Stimulated activated CD4-positive, alpha-beta T cell treated with anti-CD3 and anti-CD28 coated beads, Interleukin-12 subunit alpha, Interleukin-12 subunit beta, amount 100 ng/mL, for 24 hours (primary cell): Measurements from ENCODE around the gene ATP8B4.
"Not testable (repeated sequence)": the region's sequence is repeated elsewhere in the genome, so short reads cannot be mapped to it uniquely, and the experiment has no call there.

Experiments used
- DNase-seq, 2 experiments: peaks; one replicate each; pipeline ENCODE4 v3.0.0-alpha.2; 2020; ENCODE audit warnings: low read depth in 2 of 2

Gene ATP8B4

GRCh38 chr15:50119063-50120040 is at the start of gene ATP8B4:
TSS of gene ATP8B4 (minus strand) at chr15:50119233. CDS start at chr15:50106966, 12,267 bp downstream.
- DNase-seq = no peak

- DNase-seq = no peak
Observed at GRCh38 chr15:50168379-50168778, 49.3 kb upstream of the ATP8B4 start.

- no peak for DNase-seq
Observed at GRCh38 chr15:50167110-50167509, 48.1 kb upstream of the ATP8B4 start.

- no peak for DNase-seq
Observed at GRCh38 chr15:50166216-50166615, 47.2 kb upstream of the ATP8B4 start.

GRCh38 chr15:50164458-50164857 is 45.4 kb upstream of the ATP8B4 start:
- DNase-seq = no peak

- DNase-seq = no peak
Observed at GRCh38 chr15:50163719-50164410, 44.8 kb upstream of the ATP8B4 start.

GRCh38 chr15:50162969-50163718 is 44.1 kb upstream of the ATP8B4 start:
- DNase-seq = no peak

GRCh38 chr15:50158236-50158635 is 39.2 kb upstream of the ATP8B4 start:
- DNase-seq = not testable (repeated sequence)

GRCh38 chr15:50151476-50151875 is 32.4 kb upstream of the ATP8B4 start:
- no peak for DNase-seq

- DNase-seq = no peak
Observed at GRCh38 chr15:50150851-50151250, 31.8 kb upstream of the ATP8B4 start.

- DNase-seq = no peak
Observed at GRCh38 chr15:50150349-50150748, 31.3 kb upstream of the ATP8B4 start.

- DNase-seq = no peak
Observed at GRCh38 chr15:50149090-50149489, 30.1 kb upstream of the ATP8B4 start.

- DNase-seq = no peak
Observed at GRCh38 chr15:50148362-50148963, 29.4 kb upstream of the ATP8B4 start.

- DNase-seq = no peak
Observed at GRCh38 chr15:50146632-50147031, 27.6 kb upstream of the ATP8B4 start.

- no peak for DNase-seq
Observed at GRCh38 chr15:50145451-50145872, 26.4 kb upstream of the ATP8B4 start.

GRCh38 chr15:50144341-50145120 is 25.5 kb upstream of the ATP8B4 start:
- DNase-seq = no peak

GRCh38 chr15:50143255-50143860 is 24.3 kb upstream of the ATP8B4 start:
- no peak for DNase-seq

GRCh38 chr15:50141856-50142255 is 22.8 kb upstream of the ATP8B4 start:
- no peak for DNase-seq

- no peak for DNase-seq
Observed at GRCh38 chr15:50140983-50141382, 21.9 kb upstream of the ATP8B4 start.

GRCh38 chr15:50140098-50140497 is 21.1 kb upstream of the ATP8B4 start:
- no peak for DNase-seq
